Transverse colon (tissue), 3 donors: Measurements from ENCODE around the gene HAGHL.

ENCODE experiments used
- CTCF ChIP-seq, 5 experiments: fragments of 200-600 bp in 3 of 5; fragments of 450-650 bp in 2 of 5; sonication (generic) in 3 of 5; IDR thresholded peaks; 1 replicate in 2 of 5; 2 replicates in 3 of 5; pipeline ENCODE4 v1.5.1; 2016 to 2017; ENCODE audit warnings: antibody characterized with exemption in 5 of 5, inconsistent platforms in 3 of 5, mild to moderate bottlenecking in 2 of 5, moderate library complexity in 1 of 5
- POLR2A ChIP-seq: fragments of 450-650 bp; IDR thresholded peaks from one replicate; pipeline ENCODE4 v1.6.1; 2016; ENCODE audit warnings: antibody characterized with exemption, mild to moderate bottlenecking, moderate library complexity

GRCh38 chr16:725463-726187, 1.3 kb upstream of the HAGHL start:
- TF ChIP-seq CTCF (IDR thresholded peaks at IDR 0.05) (no peak), POLR2A (no peak)
